Measurements from ENCODE around the gene APAF1. TPM values are rescaled to one million over a fixed set of nuclear protein-coding genes. Genes with fewer than 3 reads are reported as not detected.

Gene APAF1
- total and polyA plus RNA-seq, 2 donors from 2014 or later = 4.6 to 16.1 TPM

DNA sequence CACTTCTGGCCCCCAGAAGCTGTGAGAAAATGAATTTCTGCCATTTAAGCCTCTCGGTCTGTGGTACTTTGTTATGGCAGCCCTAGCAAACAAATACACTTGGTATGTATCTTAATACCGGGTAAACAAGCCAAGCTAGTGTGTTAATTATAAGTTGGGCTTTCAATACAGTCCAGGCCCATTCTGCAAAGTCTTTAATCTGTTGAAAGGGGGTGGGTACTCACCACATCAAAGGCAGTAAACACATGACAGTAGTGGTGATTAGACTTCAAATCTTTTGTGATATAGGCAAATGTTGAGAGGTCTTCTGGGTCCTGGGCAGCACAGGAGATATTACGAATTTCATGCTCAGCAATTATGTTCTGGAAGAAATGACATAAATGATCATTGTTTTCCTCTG lies 127.7 kb downstream of the APAF1 start:
- Histone ChIP-seq H3K4me1 (ENCODE audit: control insufficient read depth in 2 of 3, insufficient read depth in 2 of 3, low read depth in 1 of 3, low read length in 3 of 3) (no peaks in the 10 kb centered on the region), H3K36me3 (ENCODE audit: control insufficient read depth in 2 of 3, insufficient read depth in 3 of 3, low read length in 3 of 3) (no peaks in the 10 kb centered on the region), H3K27ac (ENCODE audit: low read depth in 2 of 2, low read length in 2 of 2) (no peak overlapping the region), H3K27me3 (ENCODE audit: control insufficient read depth, insufficient read depth, low read length) (no peaks in the 10 kb centered on the region), H3K9me3 (ENCODE audit: control insufficient read depth in 2 of 3, insufficient read depth in 1 of 3, low read length in 3 of 3) (no peaks in the 10 kb centered on the region), H3K4me3 (ENCODE audit: low read length in 3 of 3) (no peak overlapping the region), H3K9ac (ENCODE audit: low read length in 3 of 3) (no peak overlapping the region)
- TF ChIP-seq, protein P1, sequence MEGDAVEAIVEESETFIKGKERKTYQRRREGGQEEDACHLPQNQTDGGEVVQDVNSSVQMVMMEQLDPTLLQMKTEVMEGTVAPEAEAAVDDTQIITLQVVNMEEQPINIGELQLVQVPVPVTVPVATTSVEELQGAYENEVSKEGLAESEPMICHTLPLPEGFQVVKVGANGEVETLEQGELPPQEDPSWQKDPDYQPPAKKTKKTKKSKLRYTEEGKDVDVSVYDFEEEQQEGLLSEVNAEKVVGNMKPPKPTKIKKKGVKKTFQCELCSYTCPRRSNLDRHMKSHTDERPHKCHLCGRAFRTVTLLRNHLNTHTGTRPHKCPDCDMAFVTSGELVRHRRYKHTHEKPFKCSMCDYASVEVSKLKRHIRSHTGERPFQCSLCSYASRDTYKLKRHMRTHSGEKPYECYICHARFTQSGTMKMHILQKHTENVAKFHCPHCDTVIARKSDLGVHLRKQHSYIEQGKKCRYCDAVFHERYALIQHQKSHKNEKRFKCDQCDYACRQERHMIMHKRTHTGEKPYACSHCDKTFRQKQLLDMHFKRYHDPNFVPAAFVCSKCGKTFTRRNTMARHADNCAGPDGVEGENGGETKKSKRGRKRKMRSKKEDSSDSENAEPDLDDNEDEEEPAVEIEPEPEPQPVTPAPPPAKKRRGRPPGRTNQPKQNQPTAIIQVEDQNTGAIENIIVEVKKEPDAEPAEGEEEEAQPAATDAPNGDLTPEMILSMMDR (IDR thresholded peaks at IDR 0.05; ENCODE audit: borderline replicate concordance, extremely low read depth, insufficient read depth) = no peak
- intact Hi-C loops (cut with DNase I) = no loop called here
- FAIRE-seq = no peak
- DNase-seq = no peak

DNA sequence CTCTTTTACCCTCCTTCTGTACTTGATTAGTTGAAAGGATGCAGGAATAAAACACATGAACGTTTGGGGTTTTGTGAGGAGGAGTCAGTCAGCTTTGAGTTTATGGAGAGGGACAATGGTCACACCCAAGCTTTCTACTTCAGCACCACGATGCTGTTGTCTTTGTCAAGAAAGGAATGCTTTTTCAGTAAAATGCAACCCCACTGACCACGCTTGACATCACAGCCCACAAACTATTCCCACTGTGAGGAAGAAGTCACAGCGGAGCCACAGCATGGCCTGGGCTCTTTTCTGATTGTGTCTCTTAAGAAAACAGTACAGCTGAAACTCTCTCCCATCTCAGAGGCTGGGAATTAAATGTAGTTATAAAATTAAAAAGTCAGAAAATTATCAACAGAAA lies 135.2 kb downstream of the APAF1 start:
- DNase-seq = no peak
- H3K9me3 ChIP-seq (ENCODE audit: control insufficient read depth in 2 of 3, insufficient read depth in 1 of 3, low read length in 3 of 3) = no peaks in the 10 kb centered on the region
- no peaks in the 10 kb centered on the region for H3K36me3 ChIP-seq (ENCODE audit: control insufficient read depth in 2 of 3, insufficient read depth in 3 of 3, low read length in 3 of 3)
- no peak overlapping the region for H3K4me3 ChIP-seq (ENCODE audit: low read length in 3 of 3)
- no peak for FAIRE-seq
- no peaks in the 10 kb centered on the region for H3K27me3 ChIP-seq (ENCODE audit: control insufficient read depth, insufficient read depth, low read length)
- intact Hi-C loops (cut with DNase I) = no loop called here
- H3K4me1 ChIP-seq (ENCODE audit: control insufficient read depth in 2 of 3, insufficient read depth in 2 of 3, low read depth in 1 of 3, low read length in 3 of 3) = no peaks in the 10 kb centered on the region
- no peak overlapping the region for H3K9ac ChIP-seq (ENCODE audit: low read length in 3 of 3)
- TF ChIP-seq, protein P1 (IDR thresholded peaks at IDR 0.05; ENCODE audit: borderline replicate concordance, extremely low read depth, insufficient read depth) = no peak
- no peak overlapping the region for H3K27ac ChIP-seq (ENCODE audit: low read depth in 2 of 2, low read length in 2 of 2)

DNA sequence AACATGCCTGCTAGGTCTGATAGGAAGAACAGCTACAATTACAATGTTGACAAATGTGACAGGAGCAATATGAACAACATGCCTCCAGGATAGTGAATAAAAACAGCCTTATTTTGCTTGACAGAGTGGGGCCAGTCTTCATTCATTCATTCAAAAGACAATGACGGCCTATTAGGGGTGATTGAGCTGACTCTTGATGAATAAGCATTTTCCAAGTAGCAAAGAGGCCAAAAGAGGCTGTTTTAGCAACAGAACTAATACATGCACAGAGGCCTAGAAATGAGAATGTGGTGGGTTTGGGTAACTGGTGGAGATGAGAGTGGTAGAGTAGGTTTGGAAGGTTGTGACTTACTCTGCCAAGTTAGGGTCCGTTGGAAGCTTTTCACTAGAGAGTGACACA lies 138.3 kb downstream of the APAF1 start:
- no peaks in the 10 kb centered on the region for H3K36me3 ChIP-seq (ENCODE audit: control insufficient read depth in 2 of 3, insufficient read depth in 3 of 3, low read length in 3 of 3)
- no peaks in the 10 kb centered on the region for H3K9me3 ChIP-seq (ENCODE audit: control insufficient read depth in 2 of 3, insufficient read depth in 1 of 3, low read length in 3 of 3)
- DNase-seq = no peak
- no peak for FAIRE-seq
- no peak overlapping the region for H3K4me3 ChIP-seq (ENCODE audit: low read length in 3 of 3)
- intact Hi-C loops (cut with DNase I) = no loop called here
- H3K27me3 ChIP-seq (ENCODE audit: control insufficient read depth, insufficient read depth, low read length) = no peaks in the 10 kb centered on the region
- no peaks in the 10 kb centered on the region for H3K4me1 ChIP-seq (ENCODE audit: control insufficient read depth in 2 of 3, insufficient read depth in 2 of 3, low read depth in 1 of 3, low read length in 3 of 3)
- no peak overlapping the region for H3K27ac ChIP-seq (ENCODE audit: low read depth in 2 of 2, low read length in 2 of 2)
- TF ChIP-seq, protein P1 (IDR thresholded peaks at IDR 0.05; ENCODE audit: borderline replicate concordance, extremely low read depth, insufficient read depth) = no peak
- H3K9ac ChIP-seq (ENCODE audit: low read length in 3 of 3) = no peak overlapping the region

Other genes starting within 250 kb of the APAF1 start
- 55.5 TPM for gene TMPO, start 129.7 kb upstream of the APAF1 start, total RNA-seq
- gene TMPO, start 129.7 kb upstream of the APAF1 start, polyA plus RNA-seq (ENCODE audit: insufficient read depth, low read depth, low replicate concordance) = 13.9 TPM
- gene SLC25A3, start 51.6 kb upstream of the APAF1 start, total RNA-seq = 418 TPM
- gene SLC25A3, start 51.6 kb upstream of the APAF1 start, polyA plus RNA-seq (ENCODE audit: insufficient read depth, low read depth, low replicate concordance) = 684 TPM
- 10.9 TPM for gene IKBIP, start 502 bp upstream of the APAF1 start, total RNA-seq
- 5.9 TPM for gene IKBIP, start 502 bp upstream of the APAF1 start, polyA plus RNA-seq (ENCODE audit: insufficient read depth, low read depth, low replicate concordance)

Measured in kidney (tissue), 14 donors.